ENCODE results near the gene ADSS2.
"Not testable (repeated sequence)": the region's sequence is repeated elsewhere in the genome, so short reads cannot be mapped to it uniquely, and the experiment has no call there.

The ADSS2 gene

DNA sequence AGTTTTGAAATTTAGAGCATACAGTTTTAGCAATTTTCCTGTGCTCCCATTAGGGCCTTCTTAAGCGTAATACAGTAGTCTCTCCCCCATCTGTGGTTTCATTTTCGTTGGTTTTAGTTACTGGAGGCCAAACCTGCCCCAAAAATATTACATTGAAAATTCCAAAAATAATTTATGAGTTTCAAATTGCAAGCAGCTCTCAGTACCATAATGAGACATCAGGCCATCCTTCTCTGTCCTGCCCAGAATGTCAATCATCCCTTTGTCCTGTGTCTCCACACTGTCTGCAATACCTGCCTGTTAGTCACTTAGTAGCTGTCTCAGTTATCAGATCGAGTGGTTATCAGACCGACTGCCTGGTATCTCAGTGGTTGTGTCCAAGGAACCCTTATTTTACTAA, 45.4 kb downstream of the ADSS2 start:
- Histone ChIP-seq H3K27ac (no peak overlapping the region), H3K4me3 (no peak overlapping the region)

- no peak overlapping the region for H3K27ac ChIP-seq
These were observed 45.9 kb downstream of the ADSS2 start for GRCh38 chr1:244405856-244406255.

DNA sequence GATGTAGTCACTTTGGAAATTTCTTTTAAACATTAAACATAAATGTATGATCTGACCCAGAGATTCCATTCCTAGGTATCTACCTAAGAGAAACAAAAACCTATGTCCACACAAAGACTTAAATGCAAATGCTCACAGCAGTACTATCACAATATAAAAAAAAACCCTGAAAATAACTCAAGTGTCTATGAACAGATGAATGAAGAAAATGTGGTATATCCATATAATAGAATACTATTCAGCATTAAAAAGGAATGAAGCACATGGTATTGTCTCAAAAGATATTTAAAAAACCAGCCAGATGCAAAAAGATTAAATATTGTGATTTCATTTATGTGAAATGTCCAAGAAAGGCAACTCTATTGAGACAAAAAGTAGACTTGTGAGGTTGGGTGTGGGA, 48.3 kb downstream of the ADSS2 start:
- no peak overlapping the region for H3K4me3 ChIP-seq
- no peak overlapping the region for H3K27ac ChIP-seq

More at GRCh38 chr1:244405856-244406255, 45.9 kb downstream of the ADSS2 start:
- H3K4me3 ChIP-seq = no peak overlapping the region

DNA sequence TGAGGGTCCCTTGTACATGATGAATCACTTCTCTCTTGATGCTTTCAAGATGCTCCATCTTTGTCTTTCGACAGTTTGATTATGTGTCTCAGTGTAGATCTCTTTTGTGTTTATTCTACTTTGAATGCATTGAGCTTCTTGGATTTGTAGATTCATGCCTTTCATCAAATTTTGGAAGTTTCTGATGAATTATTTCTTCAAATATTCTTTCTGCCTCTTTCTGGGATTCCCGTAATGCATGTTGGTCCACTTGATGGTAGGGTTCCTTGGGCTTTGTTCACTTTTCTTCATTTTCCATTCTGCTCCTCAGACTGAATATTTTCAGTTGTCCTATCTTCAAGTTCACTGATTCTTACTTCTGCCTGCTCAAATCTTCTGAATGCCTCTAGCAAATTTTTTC, 50.7 kb downstream of the ADSS2 start:
- H3K27ac ChIP-seq = no peak overlapping the region
- H3K4me3 ChIP-seq = no peak overlapping the region

DNA sequence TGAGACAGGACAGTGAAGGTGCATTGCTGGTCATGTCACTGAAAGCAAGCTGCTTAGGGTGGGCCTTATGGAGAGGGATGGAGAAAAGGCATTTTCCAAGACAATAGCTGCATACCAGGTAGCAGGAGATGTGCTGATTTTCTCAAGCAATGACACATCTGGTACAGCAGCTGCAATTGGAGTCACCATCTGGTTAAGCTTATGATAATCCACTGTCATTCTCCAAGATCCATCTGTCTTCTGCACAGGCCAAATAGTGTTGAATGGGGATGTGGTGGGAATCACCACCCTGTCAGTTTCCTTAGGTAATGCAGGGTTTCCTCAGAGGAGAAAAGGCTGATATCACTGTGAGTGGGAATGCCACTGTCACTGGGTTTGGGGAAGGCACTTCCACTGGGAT, 54.6 kb downstream of the ADSS2 start:
- Histone ChIP-seq H3K27ac (no peak overlapping the region), H3K4me3 (no peak overlapping the region)

- H3K4me3 ChIP-seq = no peak overlapping the region
- H3K27ac ChIP-seq = no peak overlapping the region
These were observed 55.7 kb downstream of the ADSS2 start for GRCh38 chr1:244395965-244396364.

- no peak overlapping the region for H3K27ac ChIP-seq
- H3K4me3 ChIP-seq = no peak overlapping the region
These were observed 56.6 kb downstream of the ADSS2 start for GRCh38 chr1:244394826-244395765.

- Histone ChIP-seq H3K4me3 (no peak overlapping the region), H3K27ac (no peak overlapping the region)
These were observed 57.4 kb downstream of the ADSS2 start for GRCh38 chr1:244394346-244394745.

GRCh38 chr1:244393604-244394176, 58.0 kb downstream of the ADSS2 start:
- H3K4me3 ChIP-seq = no peak overlapping the region
- no peak overlapping the region for H3K27ac ChIP-seq

DNA sequence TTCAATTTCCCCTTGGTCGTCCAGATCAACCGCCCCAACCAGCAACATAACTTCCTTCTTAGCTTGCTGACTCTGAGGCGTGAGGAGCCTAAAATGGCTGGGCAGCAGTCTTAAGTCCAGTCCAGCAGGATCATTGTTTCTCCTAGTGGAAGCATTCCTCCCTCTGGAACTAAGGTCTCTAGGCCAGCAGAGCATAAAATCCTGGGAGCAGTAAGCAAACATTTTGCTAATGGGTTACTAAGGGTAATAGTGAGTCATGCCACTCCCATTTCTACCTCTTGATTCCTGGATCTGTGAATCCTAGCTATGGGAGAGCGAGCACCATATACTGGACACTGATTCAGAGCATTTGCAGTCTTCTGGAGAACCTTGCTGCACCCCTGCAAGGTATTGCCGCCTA, 59.9 kb downstream of the ADSS2 start:
- Histone ChIP-seq H3K27ac (no peak overlapping the region), H3K4me3 (no peak overlapping the region)

- Histone ChIP-seq H3K27ac (peak overlapping the region in 4 of 21 experiments; percentile 2 to 47 (median 27)), H3K4me3 (no peak overlapping the region)
These were observed 62.7 kb downstream of the ADSS2 start for GRCh38 chr1:244388961-244389360.

DNA sequence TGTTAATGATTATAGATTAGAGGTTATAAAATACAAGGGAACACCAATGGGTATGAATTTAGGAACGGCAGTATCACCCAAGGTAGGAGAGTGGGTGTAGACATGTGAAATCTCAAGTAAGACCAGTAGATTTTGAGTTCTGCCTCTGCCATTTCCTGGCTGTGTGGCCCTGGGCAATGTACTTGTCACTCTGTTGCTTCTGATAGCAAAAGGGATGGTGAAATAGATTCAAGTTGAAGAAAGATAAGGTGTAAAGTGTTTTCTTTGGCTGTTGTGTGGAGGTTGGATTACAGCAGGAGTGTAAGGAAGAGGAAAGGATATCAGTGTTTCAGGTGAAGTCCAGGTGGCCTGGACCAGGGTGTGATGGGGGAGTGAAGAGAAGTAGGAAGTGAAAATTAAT, 64.3 kb downstream of the ADSS2 start:
- no peak overlapping the region for H3K27ac ChIP-seq
- no peak overlapping the region for H3K4me3 ChIP-seq

- Histone ChIP-seq H3K27ac (no peak overlapping the region), H3K4me3 (no peak overlapping the region)
These were observed 65.1 kb downstream of the ADSS2 start for GRCh38 chr1:244386595-244386994.

- Histone ChIP-seq H3K27ac (no peak overlapping the region), H3K4me3 (no peak overlapping the region)
These were observed 67.6 kb downstream of the ADSS2 start for GRCh38 chr1:244384066-244384465.

GRCh38 chr1:244383278-244383884, 68.3 kb downstream of the ADSS2 start:
- Histone ChIP-seq H3K4me3 (no peak overlapping the region), H3K27ac (no peak overlapping the region)

DNA sequence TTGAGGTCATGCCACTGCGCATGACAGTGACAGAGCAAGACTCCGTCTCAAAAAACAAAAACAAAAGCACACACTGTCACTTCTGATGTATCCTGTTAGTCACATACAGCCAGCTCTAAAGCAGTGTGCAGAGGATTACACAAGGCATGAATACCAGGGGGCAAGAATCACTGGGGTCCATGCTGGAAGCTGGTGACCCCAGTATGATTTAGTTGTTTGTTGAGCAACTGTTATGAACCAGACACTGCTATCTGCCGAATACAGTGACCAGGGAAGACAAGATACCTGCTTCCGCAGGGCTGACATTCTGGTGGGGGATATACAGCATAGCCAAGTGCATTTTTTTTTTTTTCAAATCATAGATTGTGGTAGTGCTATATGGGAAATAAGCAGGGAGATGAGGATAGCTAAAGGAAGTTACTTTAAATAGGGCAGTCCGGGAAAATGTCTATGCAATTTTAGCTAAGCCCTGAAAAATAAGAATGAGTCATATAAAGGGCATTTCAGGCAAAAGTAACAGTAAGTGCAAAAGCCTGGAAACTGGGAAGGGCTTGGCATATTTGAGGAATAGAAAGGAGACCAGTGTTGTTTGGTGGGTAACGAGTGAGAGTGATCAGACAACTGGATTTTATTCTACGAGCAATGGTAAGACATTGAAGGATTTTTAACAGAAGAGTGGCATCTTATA, 69.7 kb downstream of the ADSS2 start:
- no peak overlapping the region for H3K4me3 ChIP-seq
- H3K27ac ChIP-seq = peak overlapping the region in 7 of 21 experiments; percentile 2 to 52 (median 18)

DNA sequence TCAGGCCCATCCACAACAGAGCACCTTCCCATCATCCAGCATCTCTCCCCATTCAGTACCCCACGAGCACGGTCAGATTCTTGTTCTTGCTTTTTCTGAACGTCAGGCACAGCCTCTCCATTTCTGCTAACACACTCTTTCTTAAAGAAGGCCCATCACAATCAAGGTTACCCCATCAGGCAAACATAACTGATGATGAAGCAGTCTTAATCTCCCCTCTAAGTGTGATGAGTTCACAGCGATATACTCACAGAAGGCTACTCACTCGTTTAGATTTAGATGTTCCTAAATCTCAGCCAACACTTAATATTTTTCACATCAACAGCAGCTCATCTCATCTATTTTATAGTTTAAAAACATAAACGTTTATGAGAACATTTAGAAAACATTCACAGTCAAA, 75.6 kb downstream of the ADSS2 start:
- no peak overlapping the region for H3K27ac ChIP-seq
- H3K4me3 ChIP-seq = no peak overlapping the region

- no peak overlapping the region for H3K4me3 ChIP-seq
- H3K27ac ChIP-seq = no peak overlapping the region
These were observed 76.7 kb downstream of the ADSS2 start for GRCh38 chr1:244375051-244375450.

DNA sequence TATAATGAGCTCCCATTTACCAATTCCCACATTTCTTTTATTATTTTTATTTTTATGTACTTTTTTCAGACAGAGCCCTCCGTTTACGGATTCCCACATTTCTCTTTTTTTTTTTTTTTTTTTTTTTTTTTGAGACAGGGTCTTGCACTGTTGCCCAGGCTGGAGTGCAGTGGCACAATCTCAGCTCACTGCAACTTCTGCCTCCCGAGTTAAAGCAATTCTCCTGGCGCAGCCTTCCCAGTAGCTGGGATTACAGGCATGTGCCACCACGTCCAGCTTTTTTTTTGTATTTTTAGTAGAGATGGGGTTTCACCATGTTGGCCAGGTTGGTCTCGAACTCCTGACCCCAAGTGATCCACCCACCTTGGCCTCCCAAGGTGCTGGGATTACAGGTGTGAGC, 77.2 kb downstream of the ADSS2 start:
- H3K4me3 ChIP-seq = not testable (repeated sequence)

More for the DNA sequence above, 77.2 kb downstream of the ADSS2 start:
- not testable (repeated sequence) for H3K27ac ChIP-seq

Measured in skin epidermis (tissue), 12 donors.